Choroid plexus epithelial cell (primary cell): Measurements from ENCODE around the gene NELFA.
A peak's percentile ranks its signal among the peaks of the same experiment; 100 is the strongest.
"Not testable (repeated sequence)": the region's sequence is repeated elsewhere in the genome, so short reads cannot be mapped to it uniquely, and the experiment has no call there.

Experiments used
- DNase-seq: peaks from one replicate; pipeline ENCODE4 v3.0.0-alpha.2; 2010; ENCODE audit warnings: low read depth
- H3K4me3 ChIP-seq: 2 replicates; pipeline ENCODE4 v1.5.1; 2011; ENCODE audit warnings: low read depth, mild to moderate bottlenecking, control low read depth, low read length, moderate library complexity
- CTCF ChIP-seq: conservative IDR thresholded peaks from 2 replicates; pipeline ENCODE4 v1.5.1; 2011; ENCODE audit warnings: low read depth, mild to moderate bottlenecking, control low read depth, inconsistent platforms, low read length, moderate library complexity

NELFA gene

GRCh38 chr4:1997712-1998111, 11.1 kb downstream of the NELFA start:
- H3K4me3 ChIP-seq: no peak overlapping the region
- DNase-seq: no peak
- no peak for TF ChIP-seq CTCF

- TF ChIP-seq CTCF: no peak
- no peak overlapping the region for H3K4me3 ChIP-seq
- DNase-seq: no peak
These were observed 11.7 kb downstream of the NELFA start for GRCh38 chr4:1996866-1997611.

- DNase-seq: peak; percentile 30
- H3K4me3 ChIP-seq: no peak overlapping the region
- no peak for TF ChIP-seq CTCF
These were observed 13.8 kb downstream of the NELFA start for GRCh38 chr4:1994938-1995337.

- not testable (repeated sequence) for H3K4me3 ChIP-seq, DNase-seq
These were observed 14.9 kb downstream of the NELFA start for GRCh38 chr4:1993718-1994516.

- H3K4me3 ChIP-seq: no peak overlapping the region
- no peak for TF ChIP-seq CTCF
- DNase-seq: no peak
These were observed 15.6 kb downstream of the NELFA start for GRCh38 chr4:1993169-1993516.

- TF ChIP-seq CTCF: peak; percentile 20
- H3K4me3 ChIP-seq: no peak overlapping the region
- DNase-seq: no peak
These were observed 16.2 kb downstream of the NELFA start for GRCh38 chr4:1992468-1993168.
